OCI-LY7 (cell line): ENCODE measurements around the gene GRB10. TPM values are rescaled to one million over a fixed set of nuclear protein-coding genes. Genes with fewer than 3 reads are reported as not detected.

Experiments used
- BruUV-seq: library from RNA; stranded (reverse); fragments of 400-500 nt; replicated peaks from 2 replicates; lab custom pipeline; 2021; lab: Mats Ljungman, UMichigan
- CTCF ChIA-PET: fragments of 300-600 bp; sonication (Branson Sonifier 250); formaldehyde crosslinking; loops from one replicate; lab custom pipeline; 2022; ENCODE audit warnings: antibody characterized with exemption; ENCODE audit not compliant: unreplicated experiment; lab: Charles Lee
- POLR2A ChIA-PET: fragments of 300-600 bp; sonication (Branson Sonifier 250); formaldehyde crosslinking; loops from one replicate; lab custom pipeline; 2022; ENCODE audit warnings: antibody characterized with exemption; lab: Charles Lee
- DNase-seq: peaks from one replicate; pipeline ENCODE4 v3.0.0-alpha.2; 2015; ENCODE audit warnings: low spot score
- H2AFZ ChIP-seq: fragments of 200-600 bp; sonication (generic), shearing (Covaris generic); 2 replicates; pipeline ENCODE4 v1.6.1; 2014; ENCODE audit warnings: mild to moderate bottlenecking, antibody characterized with exemption, low read length, moderate library complexity
- H3K27ac ChIP-seq: fragments of 200-600 bp; sonication (generic); 2 replicates; pipeline ENCODE4 v1.5.1; 2014; ENCODE audit warnings: mixed run types, low read depth, mild to moderate bottlenecking, moderate library complexity, low read length, inconsistent platforms; ENCODE audit not compliant: poor library complexity, severe bottlenecking
- H3K36me3 ChIP-seq: fragments of 200-600 bp; sonication (generic); 2 replicates; pipeline ENCODE4 v1.6.1; 2014; ENCODE audit warnings: mild to moderate bottlenecking, antibody characterized with exemption, low read length, moderate library complexity, mixed read lengths; ENCODE audit not compliant: insufficient read depth
- H3K4me1 ChIP-seq: fragments of 200-600 bp; sonication (generic); 2 replicates; pipeline ENCODE4 v1.5.1; 2014; ENCODE audit warnings: mild to moderate bottlenecking, low read length; ENCODE audit not compliant: insufficient read depth, poor library complexity, severe bottlenecking
- H3K4me2 ChIP-seq: fragments of 200-600 bp; sonication (generic); 2 replicates; pipeline ENCODE4 v1.6.1; 2014; ENCODE audit warnings: mild to moderate bottlenecking, low read length
- H3K4me3 ChIP-seq: fragments of 200-600 bp; sonication (generic); 2 replicates; pipeline ENCODE4 v1.5.1; 2014; ENCODE audit warnings: mild to moderate bottlenecking, low read depth, low read length; ENCODE audit not compliant: poor library complexity, severe bottlenecking
- H3K79me2 ChIP-seq: fragments of 200-600 bp; sonication (generic); 2 replicates; pipeline ENCODE4 v1.6.1; 2016; ENCODE audit warnings: low read depth, mild to moderate bottlenecking, low read length, moderate library complexity, mixed read lengths; ENCODE audit not compliant: insufficient read depth
- H3K9me2 ChIP-seq: fragments of 200-600 bp; sonication (generic); 2 replicates; pipeline ENCODE4 v1.6.1; 2016; ENCODE audit warnings: mild to moderate bottlenecking, low read length, mixed read lengths; ENCODE audit not compliant: insufficient read depth
- H3K9me3 ChIP-seq: fragments of 200-600 bp; sonication (generic); 2 replicates; pipeline ENCODE4 v1.6.1; 2014; ENCODE audit warnings: mild to moderate bottlenecking, mixed run types, low read length, mixed read lengths
- H4K20me1 ChIP-seq: fragments of 200-600 bp; sonication (generic); 2 replicates; pipeline ENCODE4 v1.6.1; 2014; ENCODE audit warnings: mild to moderate bottlenecking, antibody characterized with exemption, low read length, moderate library complexity, mixed read lengths; ENCODE audit not compliant: insufficient read depth
- EZH2phosphoT487 ChIP-seq: fragments of 200-600 bp; sonication (generic); IDR thresholded peaks from 2 replicates; pipeline ENCODE4 v1.6.1; 2018; ENCODE audit warnings: low read depth, borderline replicate concordance, mild to moderate bottlenecking, mixed run types, antibody characterized with exemption, low read length, moderate library complexity, mixed read lengths
- intact Hi-C: fragments of 100-400 bp; cut with micrococcal nuclease; formaldehyde crosslinking; loops from one replicate; pipeline ENCODE4 v1.10.0; 2022; ENCODE audit not compliant: unreplicated experiment
- total RNA-seq, 2 experiments: library from RNA; depleted of rRNA in 1 of 2; stranded (reverse); fragments of >200 nt in 1 of 2; shearing (Covaris generic) in 1 of 2; gene quantifications; 2 replicates each; pipeline ENCODE4 v1.2.3, GENCODE V29; 2014 to 2022
- TF ChIP-seq, protein P1 (sequence below): fragments of 200-600 bp; sonication (generic); conservative IDR thresholded peaks from 2 replicates; pipeline ENCODE4 v1.5.1; 2014; ENCODE audit warnings: mild to moderate bottlenecking, antibody characterized with exemption, low read length, moderate library complexity, mixed read lengths

Gene GRB10
- total RNA-seq, 2 experiments from 2014 or later, result not detected

- POLR2A ChIA-PET, result no interaction called here
- no TSS peak for BruUV-seq
Observed at GRCh38 chr7:50673096-50673495, 109.6 kb downstream of the GRB10 start.

DNA sequence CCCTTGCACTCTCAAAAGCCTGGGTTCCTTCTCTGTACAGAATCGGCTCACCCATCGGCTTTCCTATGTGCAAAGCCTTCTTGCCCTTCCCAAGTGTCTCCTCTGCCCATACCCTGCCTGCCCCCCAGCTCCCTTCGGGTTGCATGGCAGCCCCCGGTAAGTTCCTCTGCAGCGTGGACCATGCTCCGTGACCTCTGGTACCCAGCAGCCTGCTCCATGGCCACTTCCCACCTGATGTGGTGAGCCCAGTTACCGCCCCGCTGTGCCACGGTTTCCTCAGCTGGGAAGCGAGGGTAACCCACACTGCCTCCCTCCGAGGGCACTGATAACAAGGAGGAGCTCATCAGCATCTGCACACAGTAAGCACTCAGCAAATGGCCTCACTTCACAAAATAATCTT, 110.7 kb downstream of the GRB10 start:
- H3K9me2 ChIP-seq, result no peaks in the 10 kb centered on the region
- H3K4me3 ChIP-seq, result no peak overlapping the region
- H3K4me1 ChIP-seq, result no peaks in the 10 kb centered on the region
- H2AFZ ChIP-seq, result no peak overlapping the region
- DNase-seq, result no peak
- H3K9me3 ChIP-seq, result no peaks in the 10 kb centered on the region
- no peak overlapping the region for H3K27ac ChIP-seq
- H3K79me2 ChIP-seq, result no peaks in the 10 kb centered on the region
- ChIA-PET CTCF (no interaction called here), POLR2A (no interaction called here)
- H3K4me2 ChIP-seq, result no peak overlapping the region
- TF ChIP-seq, protein P1, sequence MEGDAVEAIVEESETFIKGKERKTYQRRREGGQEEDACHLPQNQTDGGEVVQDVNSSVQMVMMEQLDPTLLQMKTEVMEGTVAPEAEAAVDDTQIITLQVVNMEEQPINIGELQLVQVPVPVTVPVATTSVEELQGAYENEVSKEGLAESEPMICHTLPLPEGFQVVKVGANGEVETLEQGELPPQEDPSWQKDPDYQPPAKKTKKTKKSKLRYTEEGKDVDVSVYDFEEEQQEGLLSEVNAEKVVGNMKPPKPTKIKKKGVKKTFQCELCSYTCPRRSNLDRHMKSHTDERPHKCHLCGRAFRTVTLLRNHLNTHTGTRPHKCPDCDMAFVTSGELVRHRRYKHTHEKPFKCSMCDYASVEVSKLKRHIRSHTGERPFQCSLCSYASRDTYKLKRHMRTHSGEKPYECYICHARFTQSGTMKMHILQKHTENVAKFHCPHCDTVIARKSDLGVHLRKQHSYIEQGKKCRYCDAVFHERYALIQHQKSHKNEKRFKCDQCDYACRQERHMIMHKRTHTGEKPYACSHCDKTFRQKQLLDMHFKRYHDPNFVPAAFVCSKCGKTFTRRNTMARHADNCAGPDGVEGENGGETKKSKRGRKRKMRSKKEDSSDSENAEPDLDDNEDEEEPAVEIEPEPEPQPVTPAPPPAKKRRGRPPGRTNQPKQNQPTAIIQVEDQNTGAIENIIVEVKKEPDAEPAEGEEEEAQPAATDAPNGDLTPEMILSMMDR, result no peak
- TF ChIP-seq EZH2phosphoT487, result no peak
- intact Hi-C loops, result no loop called here
- no TSS peak for BruUV-seq
- no peaks in the 10 kb centered on the region for H3K36me3 ChIP-seq
- H4K20me1 ChIP-seq, result no peaks in the 10 kb centered on the region

More at GRCh38 chr7:50673096-50673495, 109.6 kb downstream of the GRB10 start:
- H2AFZ ChIP-seq, result no peak overlapping the region
- no peaks in the 10 kb centered on the region for H3K4me1 ChIP-seq
- no peaks in the 10 kb centered on the region for H3K36me3 ChIP-seq
- no peaks in the 10 kb centered on the region for H3K9me3 ChIP-seq
- TF ChIP-seq, protein P1, result no peak
- no peak for TF ChIP-seq EZH2phosphoT487
- no peak for DNase-seq
- H3K4me3 ChIP-seq, result no peak overlapping the region
- no peaks in the 10 kb centered on the region for H3K79me2 ChIP-seq
- no peak overlapping the region for H3K27ac ChIP-seq
- CTCF ChIA-PET, result no interaction called here
- no peak overlapping the region for H3K4me2 ChIP-seq
- no peaks in the 10 kb centered on the region for H4K20me1 ChIP-seq
- no peaks in the 10 kb centered on the region for H3K9me2 ChIP-seq
- intact Hi-C loops, result no loop called here

DNA sequence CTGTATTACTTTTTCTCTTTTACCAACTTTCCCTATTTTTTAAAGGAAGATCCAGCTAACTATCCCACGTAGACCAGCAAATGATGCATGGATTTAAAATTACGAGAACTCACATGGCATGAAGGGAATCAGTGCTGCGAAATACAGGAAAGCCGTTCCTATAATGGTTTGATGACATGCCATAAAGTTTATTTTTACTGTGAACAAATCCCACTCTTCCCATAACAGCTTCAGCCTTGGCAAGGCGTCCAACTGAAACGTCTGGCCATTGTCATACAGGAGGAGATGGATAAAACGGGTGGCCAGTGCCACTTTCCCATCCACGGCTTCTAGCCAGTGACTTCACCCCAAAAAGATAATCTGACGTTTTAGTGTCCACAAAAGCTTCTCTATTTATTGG, 111.3 kb downstream of the GRB10 start:
- H3K4me2 ChIP-seq, result no peak overlapping the region
- H3K9me3 ChIP-seq, result no peaks in the 10 kb centered on the region
- no peak for TF ChIP-seq EZH2phosphoT487
- TF ChIP-seq, protein P1, result no peak
- POLR2A ChIA-PET, result no interaction called here
- H3K4me3 ChIP-seq, result no peak overlapping the region
- no peaks in the 10 kb centered on the region for H4K20me1 ChIP-seq
- H3K4me1 ChIP-seq, result no peaks in the 10 kb centered on the region
- CTCF ChIA-PET, result no interaction called here
- no peak overlapping the region for H3K27ac ChIP-seq
- no peaks in the 10 kb centered on the region for H3K9me2 ChIP-seq
- intact Hi-C loops, result no loop called here
- BruUV-seq, result no TSS peak
- H2AFZ ChIP-seq, result no peak overlapping the region
- DNase-seq, result no peak
- no peaks in the 10 kb centered on the region for H3K79me2 ChIP-seq
- no peaks in the 10 kb centered on the region for H3K36me3 ChIP-seq
